Measurements from ENCODE around the gene CAT.
A peak's percentile ranks its signal among the peaks of the same experiment; 100 is the strongest.

CAT gene

GRCh38 chr11:34461215-34461614, 22.5 kb downstream of the CAT start:
- DNase-seq, result no peak

GRCh38 chr11:34464591-34465051, 25.9 kb downstream of the CAT start:
- DNase-seq, result no peak

GRCh38 chr11:34466802-34467488, 28.2 kb downstream of the CAT start:
- no peak for DNase-seq

GRCh38 chr11:34468209-34468841, 29.6 kb downstream of the CAT start:
- DNase-seq, result peak in 1 of 4 experiments; percentile 17

GRCh38 chr11:34473603-34474169, 35.0 kb downstream of the CAT start:
- no peak for DNase-seq

- no peak for DNase-seq
Observed at GRCh38 chr11:34475656-34476055, 36.9 kb downstream of the CAT start.

GRCh38 chr11:34476849-34477248, 38.1 kb downstream of the CAT start:
- DNase-seq, result no peak

- no peak for DNase-seq
Observed at GRCh38 chr11:34478845-34479663, 40.3 kb downstream of the CAT start.

- DNase-seq, result no peak
Observed at GRCh38 chr11:34480314-34480713, 41.6 kb downstream of the CAT start.

- no peak for DNase-seq
Observed at GRCh38 chr11:34481307-34481706, 42.6 kb downstream of the CAT start.

GRCh38 chr11:34483106-34483874, 44.6 kb downstream of the CAT start:
- no peak for DNase-seq

GRCh38 chr11:34487430-34487829, 48.7 kb downstream of the CAT start:
- DNase-seq, result no peak

- no peak for DNase-seq
Observed at GRCh38 chr11:34488855-34489557, 50.3 kb downstream of the CAT start.

GRCh38 chr11:34490304-34490703, 51.6 kb downstream of the CAT start:
- DNase-seq, result no peak

- peak in 1 of 4 experiments; percentile 1 for DNase-seq
Observed at GRCh38 chr11:34492806-34493414, 54.2 kb downstream of the CAT start.

GRCh38 chr11:34493468-34493867, 54.7 kb downstream of the CAT start:
- no peak for DNase-seq

GRCh38 chr11:34493926-34494595, 55.3 kb downstream of the CAT start:
- DNase-seq, result no peak

GRCh38 chr11:34495239-34495723, 56.5 kb downstream of the CAT start:
- no peak for DNase-seq

- DNase-seq, result no peak
Observed at GRCh38 chr11:34495724-34496377, 57.1 kb downstream of the CAT start.
